Stimulated activated CD4-positive, alpha-beta T cell treated with anti-CD3 and anti-CD28 coated beads, Interleukin-4, amount 100 ng/mL, for 4 hours (primary cell): ENCODE data around the gene INPP5E.

Experiments used
- DNase-seq, 2 experiments: peaks; one replicate each; pipeline ENCODE4 v3.0.0-alpha.2; 2020

The INPP5E gene

GRCh38 chr9:136447173-136447778 lies 7.6 kb upstream of the INPP5E start:
- DNase-seq, result no peak

- DNase-seq, result no peak
Measured at GRCh38 chr9:136445799-136446198, 6.2 kb upstream of the INPP5E start.

- DNase-seq, result no peak
Measured at GRCh38 chr9:136444102-136444501, 4.5 kb upstream of the INPP5E start.

GRCh38 chr9:136443687-136444086 lies 4.0 kb upstream of the INPP5E start:
- no peak for DNase-seq

- no peak for DNase-seq
Measured at GRCh38 chr9:136443087-136443486, 3.4 kb upstream of the INPP5E start.

- no peak for DNase-seq
Measured at GRCh38 chr9:136442265-136442664, 2.6 kb upstream of the INPP5E start.

- DNase-seq, result no peak
Measured at GRCh38 chr9:136441681-136442245, 2.1 kb upstream of the INPP5E start.

GRCh38 chr9:136441191-136441680 lies 1.6 kb upstream of the INPP5E start:
- DNase-seq, result no peak

GRCh38 chr9:136438548-136439480 lies 831 bp downstream of the INPP5E start:
- peak; percentile 56 to 57 for DNase-seq

DNA sequence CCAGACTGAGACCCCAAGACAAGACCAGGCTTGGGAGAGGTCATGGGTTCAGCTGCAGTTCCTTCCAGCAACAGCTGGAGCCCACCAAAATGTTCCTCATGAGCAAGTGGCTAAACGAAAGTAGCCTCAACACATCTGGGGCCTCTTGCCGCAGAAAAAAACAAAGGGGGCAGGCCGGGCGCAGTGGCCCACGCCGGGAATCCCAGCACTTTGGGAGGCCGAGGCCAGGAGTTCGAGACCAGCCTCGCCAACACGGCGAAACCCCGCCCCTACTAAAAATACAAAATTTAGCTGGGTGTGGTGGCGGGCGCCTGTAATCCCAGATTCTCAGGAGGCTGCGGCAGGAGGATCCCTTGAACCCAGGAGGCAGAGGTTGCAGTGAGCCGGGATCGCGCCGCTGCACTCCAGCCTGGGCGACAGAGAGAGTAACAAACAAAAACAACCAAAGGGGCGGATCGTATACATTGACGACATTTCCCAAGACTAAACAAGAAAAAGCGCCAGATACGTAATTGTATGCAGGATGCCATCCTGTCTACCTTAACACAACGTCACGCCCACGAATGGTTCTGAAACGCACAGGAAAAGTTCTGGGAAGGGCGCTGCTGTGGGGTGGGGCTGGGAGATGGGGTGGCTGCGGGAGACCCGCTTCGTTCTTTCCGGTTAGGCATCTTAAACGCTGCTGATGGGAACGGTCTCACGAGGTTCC lies 1.7 kb downstream of the INPP5E start:
- DNase-seq, result no peak

DNA sequence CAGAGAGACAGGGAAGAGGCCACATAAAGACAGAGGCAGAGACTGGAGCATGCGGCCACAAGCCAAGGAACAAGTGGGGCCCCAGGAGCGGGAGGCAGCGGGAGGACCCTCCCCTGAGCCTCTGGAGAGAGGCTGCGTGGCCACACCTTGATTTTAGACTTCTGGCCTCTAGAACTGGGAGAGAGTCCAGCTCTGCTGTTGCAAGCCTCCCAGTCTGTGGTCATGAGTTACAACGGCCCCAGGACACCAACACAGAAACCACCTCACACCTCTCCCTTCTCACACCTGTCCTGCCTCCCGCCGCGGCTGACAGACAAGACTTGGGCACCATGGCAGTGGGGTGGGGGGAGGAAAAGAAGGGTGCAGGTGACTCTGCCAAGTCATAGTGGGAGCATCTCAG lies 2.2 kb downstream of the INPP5E start:
- DNase-seq, result no peak

DNA sequence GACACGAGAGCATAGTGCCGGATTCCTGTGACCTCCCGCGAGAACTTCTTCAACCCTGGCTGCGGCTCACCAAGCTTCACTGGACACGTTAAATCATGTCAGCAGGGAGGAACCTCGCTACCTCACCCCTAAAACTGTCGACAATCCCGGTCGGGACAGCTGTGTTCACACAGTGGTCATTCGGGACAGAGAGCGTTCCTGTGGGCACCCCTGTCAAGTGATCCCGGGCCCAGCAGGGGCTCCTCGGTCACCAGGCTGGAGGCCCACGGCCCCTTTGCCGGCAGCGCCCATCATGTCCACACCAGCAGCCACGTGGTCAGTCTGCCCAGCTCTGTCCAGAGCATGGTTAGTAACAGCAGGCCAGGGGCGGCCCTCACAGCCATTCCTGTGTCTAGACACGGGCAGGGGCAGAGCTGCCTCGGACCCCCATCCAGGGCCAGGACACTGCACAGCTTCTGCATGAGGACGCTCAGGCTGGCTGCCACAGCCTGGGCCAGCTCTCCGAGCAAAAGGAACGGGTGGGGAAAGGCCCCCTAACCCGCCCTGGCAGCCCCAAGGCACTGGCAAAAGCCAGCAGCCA lies 3.5 kb downstream of the INPP5E start:
- DNase-seq, result no peak

GRCh38 chr9:136434580-136435169 lies 5.0 kb downstream of the INPP5E start:
- no peak for DNase-seq

DNA sequence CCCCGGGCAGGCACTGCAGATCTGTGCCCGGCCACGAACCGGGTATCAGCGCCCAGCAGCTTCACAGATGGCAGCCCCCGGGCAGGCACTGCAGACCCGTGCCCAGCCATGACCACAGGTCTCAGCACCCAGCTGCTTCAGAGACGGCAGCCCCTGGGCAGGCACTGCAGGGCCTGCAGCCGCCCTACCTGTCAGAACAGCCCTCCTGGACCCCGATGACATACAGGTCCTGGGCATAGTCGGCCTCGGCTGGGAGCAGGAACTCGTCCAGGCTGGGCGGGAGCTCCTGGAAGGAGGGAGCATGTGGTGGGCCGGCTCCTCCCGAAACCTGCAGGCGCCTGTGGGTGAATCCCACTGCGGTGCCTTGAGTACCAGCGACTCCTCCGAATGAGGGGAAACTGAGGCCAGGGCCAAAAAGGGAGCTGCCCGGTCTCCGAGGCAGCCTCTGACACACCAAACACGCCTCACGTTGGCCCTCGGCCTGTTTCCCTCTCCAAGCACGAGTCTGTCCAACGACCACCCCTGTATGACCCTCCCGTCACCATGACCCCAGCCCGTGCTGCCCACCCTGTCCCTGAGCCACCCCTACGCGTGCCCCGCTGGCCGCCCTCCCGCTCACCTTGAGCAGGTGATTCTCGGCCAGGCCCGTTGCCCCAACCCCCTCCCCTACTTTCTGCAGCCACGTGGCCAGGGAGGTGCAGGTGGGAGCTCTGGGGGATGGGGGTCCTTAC lies 5.6 kb downstream of the INPP5E start:
- no peak for DNase-seq

DNA sequence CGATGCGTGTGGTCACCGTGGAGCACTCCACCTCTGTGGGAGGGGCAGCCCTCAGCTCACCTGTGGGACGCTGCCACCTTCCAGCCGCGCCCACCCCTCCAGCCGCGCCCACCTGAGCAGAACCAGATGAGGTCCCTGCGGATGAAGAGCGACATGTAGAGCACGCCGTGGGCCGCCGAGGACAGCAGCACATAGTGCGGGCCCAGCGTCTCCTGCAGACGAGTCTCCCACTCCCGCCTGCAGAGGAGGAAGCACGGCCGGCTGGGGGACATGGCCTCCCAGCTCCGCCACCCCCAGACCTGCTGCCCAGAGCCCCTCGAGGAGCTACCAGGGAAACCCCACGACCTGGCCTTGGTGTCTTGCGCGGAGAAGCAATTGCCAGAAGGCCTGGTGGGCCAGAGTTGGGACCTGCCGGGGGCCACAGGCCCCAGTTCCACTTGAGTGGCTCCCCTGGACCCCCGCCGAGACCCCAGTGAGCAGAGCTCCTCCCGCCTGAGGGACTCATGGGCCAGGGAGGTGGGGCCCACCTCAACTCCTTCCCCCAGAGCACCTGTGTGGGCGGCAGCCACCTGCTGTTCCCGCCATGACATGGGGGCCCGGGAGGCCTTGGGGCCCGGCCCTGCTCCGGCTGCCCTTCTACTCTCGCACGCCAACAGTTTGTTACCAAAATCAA lies 6.5 kb downstream of the INPP5E start:
- no peak for DNase-seq

DNA sequence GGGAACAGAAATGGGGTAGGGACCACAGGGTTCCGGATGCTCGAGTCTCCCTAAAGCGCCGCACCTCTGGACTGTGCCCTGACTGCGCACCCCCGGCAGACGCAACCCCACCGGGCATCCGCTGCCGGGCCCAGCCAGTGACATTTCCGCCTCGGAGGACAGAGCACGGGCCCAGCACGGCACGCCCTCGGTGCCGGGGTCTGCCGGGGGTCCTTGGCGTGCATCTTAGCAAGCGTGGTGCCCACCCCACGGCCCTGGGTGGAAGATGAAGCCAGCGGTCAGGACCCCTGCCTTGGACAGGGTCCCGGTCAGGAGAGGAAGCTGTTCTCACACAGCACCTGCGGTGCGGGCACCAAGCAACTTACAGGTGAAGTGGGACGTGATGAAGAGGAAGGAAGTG lies 7.1 kb downstream of the INPP5E start:
- DNase-seq, result no peak

DNA sequence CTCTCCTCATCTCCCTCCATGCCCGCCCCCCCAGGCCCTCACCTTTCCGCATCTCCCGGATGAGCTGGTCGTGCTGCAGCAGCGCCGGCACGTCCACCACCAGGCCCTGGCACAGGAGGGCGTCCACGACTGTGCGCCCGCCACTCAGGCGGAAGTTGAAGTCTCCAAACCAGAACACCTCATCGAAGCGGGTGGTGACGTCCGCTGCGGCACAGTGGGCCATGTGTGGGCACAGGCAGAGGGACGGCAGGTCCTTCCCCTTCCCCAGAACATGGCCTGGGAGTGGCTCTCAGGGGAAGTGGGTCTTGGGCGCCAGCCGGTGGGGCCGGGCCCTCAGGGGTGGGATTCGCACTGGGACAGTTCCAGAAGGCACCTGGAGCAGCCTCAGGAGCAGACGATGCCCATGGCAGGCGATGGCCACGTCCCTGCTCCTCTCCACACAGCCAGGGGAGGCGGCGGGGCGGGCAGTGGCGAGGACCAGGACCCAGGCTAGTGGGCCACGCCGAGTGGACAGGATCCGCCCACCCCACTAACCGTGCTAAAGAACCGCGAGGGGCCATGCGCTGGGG lies 7.8 kb downstream of the INPP5E start:
- DNase-seq, result no peak

- no peak for DNase-seq
Measured at GRCh38 chr9:136430588-136431234, 8.9 kb downstream of the INPP5E start.

DNA sequence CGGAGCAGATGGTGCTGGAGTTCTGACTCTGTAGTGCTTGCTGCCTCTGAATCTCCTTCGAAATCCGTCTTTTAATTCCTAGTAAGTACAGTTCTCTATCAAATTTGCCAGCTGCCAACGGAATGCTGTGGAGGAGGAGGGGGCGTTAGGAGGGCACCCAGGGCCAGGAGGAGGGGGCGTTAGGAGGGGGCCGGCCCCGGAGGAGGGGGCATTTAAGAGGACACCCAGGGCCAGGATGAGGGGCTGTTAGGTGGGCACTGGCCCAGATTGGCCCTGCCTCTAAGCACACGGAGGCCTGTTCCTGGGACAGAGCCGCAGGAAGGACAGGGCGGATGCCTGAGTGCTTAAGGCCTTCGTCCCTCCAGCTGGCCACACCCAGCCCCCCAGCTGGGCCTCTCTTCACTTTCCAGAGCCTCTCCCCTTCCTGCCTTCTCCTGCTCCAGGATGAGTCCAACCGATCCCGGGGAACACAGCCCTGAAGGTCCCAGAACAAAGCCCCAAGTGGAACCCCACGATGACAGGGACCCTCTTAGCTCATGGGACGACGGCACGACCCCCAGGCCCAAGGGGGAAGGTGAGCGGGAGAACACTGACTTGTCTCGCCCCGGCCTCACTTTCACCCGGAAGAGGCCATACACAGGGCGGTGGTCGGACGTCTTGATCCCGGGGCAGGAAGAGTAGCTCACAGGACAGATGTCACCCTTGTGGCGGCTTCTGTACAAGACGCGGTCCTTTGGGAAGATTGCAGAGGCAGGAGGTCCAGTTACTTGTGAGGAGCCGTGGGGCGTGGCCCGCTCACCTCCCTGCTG lies 9.8 kb downstream of the INPP5E start:
- DNase-seq, result no peak
